Effector CD8-positive, alpha-beta T cell (primary cell): ENCODE results near the gene POU2F1.
"Not testable (repeated sequence)": the region's sequence is repeated elsewhere in the genome, so short reads cannot be mapped to it uniquely, and the experiment has no call there.

Source experiments
- DNase-seq: peaks from one replicate; lab custom pipeline; 2025; lab: John Stamatoyannopoulos, UW

POU2F1 gene

DNA sequence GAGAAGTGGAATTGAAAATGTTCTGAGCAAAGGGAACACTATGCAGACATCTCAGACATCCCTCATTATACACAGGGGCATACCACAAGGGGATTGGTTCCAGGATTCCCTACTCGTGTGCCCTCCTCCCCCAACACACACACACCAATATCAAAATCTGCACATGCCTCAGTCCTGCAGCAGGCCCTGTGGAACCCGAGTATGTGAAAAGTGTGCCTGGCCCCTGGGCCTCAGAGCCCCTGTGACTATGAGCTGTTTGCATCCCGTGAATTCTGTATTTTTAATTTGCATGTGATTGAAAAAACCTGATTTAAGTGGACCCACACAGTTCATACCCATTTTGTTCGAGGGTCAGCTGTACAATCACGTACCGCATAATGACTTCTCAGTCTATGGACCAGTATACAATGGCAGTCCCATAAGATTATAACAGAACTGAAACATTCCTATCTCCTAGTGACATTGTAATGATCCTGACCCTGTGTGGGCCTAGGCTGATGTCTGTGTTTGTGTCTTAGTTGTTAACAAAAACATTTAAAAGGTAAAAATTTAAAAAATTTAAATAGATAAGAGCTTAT lies 11.3 kb downstream of the POU2F1 start:
- no peak for DNase-seq

GRCh38 chr1:167232801-167233200 lies 12.1 kb downstream of the POU2F1 start:
- no peak for DNase-seq

DNA sequence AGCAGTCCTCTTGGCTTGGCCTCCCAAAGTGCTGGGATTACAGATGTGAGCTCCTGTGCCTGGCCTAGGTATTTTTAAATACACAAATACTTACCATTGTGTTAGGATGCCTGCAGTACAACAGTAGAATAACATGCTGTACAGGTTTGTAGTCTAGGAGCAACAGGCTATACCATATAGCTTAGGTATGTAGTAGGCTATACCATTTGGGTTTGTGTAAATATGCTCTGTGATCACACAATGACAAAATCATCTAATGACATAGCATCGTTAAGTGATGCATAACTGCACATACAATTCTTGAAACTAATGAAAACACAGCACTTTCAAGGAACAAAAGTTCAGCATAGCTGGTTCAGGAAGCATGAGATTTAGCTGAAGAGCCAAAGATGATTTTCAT lies 12.7 kb downstream of the POU2F1 start:
- no peak for DNase-seq

DNA sequence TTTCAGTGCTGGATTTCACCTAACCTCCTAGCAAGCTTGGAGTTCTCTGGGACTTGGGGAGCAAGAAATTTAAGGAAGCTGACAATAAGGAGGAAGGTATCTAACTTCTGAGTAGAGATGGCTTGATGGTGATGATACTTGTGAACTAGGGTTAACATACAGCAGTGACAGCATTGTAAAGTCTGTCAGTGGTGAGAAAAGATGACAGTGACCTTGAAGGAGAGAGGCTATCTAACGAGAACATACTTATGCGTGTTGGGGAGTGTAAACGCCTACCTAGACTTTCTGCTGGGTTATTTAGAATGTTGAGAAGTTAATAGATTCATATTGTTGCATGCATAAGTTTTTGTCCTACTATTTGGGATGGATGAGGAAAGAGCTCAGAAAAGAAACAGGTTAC lies 16.3 kb downstream of the POU2F1 start:
- no peak for DNase-seq

DNA sequence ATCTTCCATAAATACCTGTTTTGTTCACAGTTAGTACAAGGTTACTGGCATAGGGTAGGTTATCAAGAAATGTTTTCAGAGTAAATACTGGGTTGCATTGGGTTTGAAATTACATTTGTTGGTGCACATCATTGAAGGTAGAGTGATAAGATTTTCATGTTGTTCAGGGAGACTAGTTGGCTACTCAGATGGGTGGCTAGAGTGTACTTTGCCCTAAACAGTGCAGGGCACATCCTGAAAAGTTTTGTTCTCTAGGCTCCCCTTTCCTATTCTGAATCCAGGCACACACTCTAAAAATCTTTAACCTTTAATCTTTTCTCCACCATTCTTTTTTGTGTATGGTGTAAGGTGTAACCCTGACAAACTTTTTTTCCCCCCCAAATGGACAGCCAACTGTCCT lies 18.0 kb downstream of the POU2F1 start:
- DNase-seq: no peak

DNA sequence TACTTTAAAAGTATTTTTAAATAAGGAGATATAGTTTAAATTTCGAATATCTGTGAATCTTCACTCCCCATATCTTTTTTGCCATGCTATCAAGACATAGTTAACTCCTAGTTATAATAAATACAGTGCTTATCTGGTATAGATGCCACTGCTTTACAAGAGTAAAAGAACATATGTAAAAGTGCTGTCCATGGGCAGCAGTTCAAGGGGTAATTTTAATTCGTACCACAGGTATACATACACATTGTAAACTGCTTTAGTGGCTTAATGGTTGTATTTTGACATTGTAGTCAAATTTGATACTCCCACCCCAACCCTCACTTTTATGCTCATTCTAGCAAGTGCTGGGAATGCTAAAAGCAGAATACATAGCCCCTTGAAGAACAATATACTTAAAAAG lies 18.6 kb downstream of the POU2F1 start:
- no peak for DNase-seq

DNA sequence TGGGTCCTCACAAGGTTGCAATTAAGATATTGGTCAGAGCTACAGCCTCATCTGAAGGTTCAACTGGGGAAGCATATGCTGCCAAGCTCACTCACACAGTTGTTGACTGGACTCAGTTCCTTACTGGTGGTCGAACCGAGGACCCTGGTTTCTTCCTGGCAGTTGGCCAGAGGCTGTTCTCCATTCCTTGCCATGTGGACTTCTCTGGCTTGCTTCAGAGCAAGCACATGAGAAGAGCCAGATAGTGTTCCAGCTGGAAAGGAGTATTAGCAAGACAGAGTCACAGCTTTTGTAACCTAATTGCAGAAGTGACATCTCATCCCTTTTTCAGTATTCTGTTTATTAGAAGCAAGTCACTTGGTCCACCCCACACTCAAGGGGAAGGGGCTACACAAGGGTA lies 23.6 kb downstream of the POU2F1 start:
- no peak for DNase-seq

- not testable (repeated sequence) for DNase-seq
Observed at GRCh38 chr1:167245168-167245567, 24.5 kb downstream of the POU2F1 start.

- no peak for DNase-seq
Observed at GRCh38 chr1:167246971-167247370, 26.3 kb downstream of the POU2F1 start.

DNA sequence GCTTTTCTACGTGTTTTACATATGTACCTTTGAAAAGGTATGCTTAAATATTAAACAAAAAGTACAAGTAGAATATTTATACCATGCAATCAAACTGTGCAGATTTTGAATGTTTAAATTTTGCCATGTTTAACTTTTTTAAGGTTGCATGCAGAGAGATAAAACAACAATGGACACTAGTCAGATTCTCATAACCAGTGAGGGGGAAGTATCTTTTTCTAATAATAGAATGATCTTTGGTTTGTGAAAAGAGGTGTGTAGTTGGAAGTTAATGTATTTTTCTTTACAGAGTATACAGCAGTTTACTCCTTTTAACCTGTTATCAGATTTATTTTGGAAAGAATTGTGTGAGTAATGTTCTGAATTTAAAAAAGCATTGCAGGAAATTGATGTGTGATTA lies 27.1 kb downstream of the POU2F1 start:
- no peak for DNase-seq

DNA sequence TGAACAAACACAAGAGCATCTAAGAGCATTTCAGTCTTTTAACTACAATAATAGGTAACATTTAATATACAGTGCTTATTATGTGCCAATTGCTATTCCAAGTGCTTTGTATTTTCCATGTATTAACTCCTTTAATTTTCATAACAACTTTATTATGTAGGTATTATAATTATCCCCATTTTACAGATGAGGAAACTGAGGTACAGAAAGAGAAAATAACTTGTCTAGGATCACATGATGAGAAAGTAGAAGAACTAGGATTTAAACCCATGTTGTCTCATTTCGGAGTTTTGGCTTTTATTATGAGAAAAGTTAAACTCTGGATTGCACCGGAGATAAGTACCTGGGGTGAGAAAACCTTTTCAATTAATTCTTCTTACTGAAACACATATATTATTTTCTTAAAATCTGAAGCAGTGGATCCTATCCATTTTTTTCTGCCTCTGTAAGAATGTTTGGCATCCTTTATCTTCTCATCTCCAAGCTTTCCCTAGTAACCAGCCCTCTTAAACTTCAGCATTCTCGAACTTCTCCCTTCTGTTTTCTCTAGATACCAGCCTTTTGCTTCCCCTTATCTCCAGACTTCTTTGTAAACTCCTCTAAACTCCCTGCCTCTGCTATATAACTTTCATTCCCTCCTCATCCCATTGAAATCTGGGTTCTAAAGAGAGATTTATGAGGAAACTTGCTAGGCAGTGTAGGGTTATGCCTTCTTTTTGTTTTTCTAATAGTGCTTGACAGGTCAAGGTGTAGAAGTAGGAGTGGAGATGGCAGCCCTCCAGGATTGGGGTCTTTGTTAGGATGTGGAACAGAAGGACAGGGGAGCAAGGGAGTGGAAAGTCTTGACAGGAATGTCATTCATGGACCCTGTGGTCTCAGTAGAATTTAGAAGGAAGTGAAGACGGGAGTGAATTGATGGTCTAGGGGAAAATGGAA lies 28.3 kb downstream of the POU2F1 start:
- no peak for DNase-seq

- DNase-seq: no peak
Observed at GRCh38 chr1:167249702-167250101, 29.0 kb downstream of the POU2F1 start.

DNA sequence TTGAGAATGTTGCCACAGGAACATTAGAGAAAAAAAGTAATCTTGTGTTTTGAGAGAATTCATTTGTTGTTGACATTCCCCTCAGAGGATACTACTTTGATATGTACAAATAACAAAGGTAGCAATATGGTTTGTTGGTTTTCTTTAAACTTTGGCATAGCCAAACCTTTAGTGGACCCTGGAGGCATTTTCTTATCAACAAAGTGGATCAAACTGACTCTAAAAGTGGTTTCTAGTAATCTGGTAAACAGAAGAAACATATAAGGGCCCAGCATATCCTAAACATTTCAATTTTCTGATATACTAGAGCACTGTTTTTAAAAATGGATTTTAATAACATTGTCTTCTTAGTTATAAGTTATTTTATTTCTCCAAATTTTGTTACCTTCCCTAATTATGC lies 29.8 kb downstream of the POU2F1 start:
- DNase-seq: no peak

GRCh38 chr1:167251472-167251871 lies 30.8 kb downstream of the POU2F1 start:
- no peak for DNase-seq

GRCh38 chr1:167252986-167253385 lies 32.3 kb downstream of the POU2F1 start:
- DNase-seq: no peak

GRCh38 chr1:167258858-167259257 lies 38.2 kb downstream of the POU2F1 start:
- DNase-seq: no peak

DNA sequence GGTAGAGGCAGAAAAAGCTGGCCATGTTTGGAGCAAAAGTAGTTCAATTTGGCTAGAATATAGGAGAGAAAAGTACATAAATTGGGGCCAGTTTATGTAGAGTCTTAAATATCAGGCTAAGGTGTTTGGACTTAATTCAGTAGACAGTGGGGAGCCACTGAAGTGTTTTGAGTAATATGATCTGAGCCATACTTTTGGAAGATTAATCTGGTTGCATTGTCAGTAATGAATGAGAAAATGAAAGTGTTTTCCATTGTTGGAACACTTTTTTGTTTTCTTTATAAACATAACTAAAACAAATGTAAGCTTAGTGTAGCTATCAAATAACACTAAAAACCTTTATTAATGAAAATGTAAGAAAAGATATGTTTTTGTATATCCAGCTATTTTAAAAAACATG lies 42.1 kb downstream of the POU2F1 start:
- no peak for DNase-seq

DNA sequence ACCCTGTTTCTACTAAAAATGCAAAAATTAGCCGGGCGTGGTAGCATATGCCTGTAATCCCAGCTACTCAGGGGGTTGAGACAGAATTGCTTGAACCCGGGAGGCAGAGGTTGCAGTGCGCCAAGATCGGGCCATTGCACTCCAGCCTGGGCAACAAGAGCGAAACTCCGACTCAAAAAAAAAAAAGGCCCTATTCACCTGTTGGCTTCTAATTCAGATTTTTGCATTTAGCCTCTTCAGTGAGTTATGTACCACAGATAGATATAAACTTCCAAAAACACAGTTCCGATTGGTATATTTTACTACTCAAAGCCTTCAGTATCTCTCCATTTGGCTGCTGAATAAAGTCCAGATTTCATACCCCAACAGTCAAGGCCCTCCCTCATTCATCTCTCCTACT lies 42.7 kb downstream of the POU2F1 start:
- DNase-seq: no peak

DNA sequence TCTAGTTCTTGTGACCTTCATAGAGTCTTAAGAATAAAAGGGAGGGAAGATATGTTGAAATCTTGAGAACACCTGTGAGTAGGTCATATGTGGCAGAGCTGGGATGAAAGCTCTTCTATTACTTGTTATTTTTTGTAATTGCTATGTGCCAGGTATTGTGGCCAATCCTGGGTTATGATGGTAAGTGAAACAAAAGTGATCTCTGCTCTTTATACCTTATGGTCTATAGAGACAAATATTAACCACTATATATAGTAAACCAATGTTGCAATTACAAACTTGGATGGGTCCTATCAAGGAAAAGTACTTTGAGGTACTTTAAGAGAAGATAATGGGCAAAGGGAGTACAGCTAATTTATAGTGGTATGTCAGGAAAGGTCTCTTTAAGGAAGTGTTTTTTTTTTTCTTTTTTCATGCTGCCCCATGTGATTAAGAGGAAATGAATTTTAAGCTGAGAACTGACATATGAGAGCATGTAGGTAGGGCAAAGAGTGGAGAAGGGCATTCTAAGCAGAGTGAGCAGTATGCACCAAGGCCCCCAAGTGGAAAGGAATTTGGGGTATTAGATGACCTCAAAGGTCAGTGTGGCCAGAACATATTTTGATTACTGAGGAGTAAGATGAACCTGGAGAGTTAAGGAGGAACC lies 43.3 kb downstream of the POU2F1 start:
- DNase-seq: no peak

- DNase-seq: no peak
Observed at GRCh38 chr1:167266965-167267364, 46.3 kb downstream of the POU2F1 start.

GRCh38 chr1:167268347-167268787 lies 47.7 kb downstream of the POU2F1 start:
- DNase-seq: no peak

GRCh38 chr1:167270349-167271092 lies 49.8 kb downstream of the POU2F1 start:
- no peak for DNase-seq
